ENCODE results near the gene FRYL.

DNA sequence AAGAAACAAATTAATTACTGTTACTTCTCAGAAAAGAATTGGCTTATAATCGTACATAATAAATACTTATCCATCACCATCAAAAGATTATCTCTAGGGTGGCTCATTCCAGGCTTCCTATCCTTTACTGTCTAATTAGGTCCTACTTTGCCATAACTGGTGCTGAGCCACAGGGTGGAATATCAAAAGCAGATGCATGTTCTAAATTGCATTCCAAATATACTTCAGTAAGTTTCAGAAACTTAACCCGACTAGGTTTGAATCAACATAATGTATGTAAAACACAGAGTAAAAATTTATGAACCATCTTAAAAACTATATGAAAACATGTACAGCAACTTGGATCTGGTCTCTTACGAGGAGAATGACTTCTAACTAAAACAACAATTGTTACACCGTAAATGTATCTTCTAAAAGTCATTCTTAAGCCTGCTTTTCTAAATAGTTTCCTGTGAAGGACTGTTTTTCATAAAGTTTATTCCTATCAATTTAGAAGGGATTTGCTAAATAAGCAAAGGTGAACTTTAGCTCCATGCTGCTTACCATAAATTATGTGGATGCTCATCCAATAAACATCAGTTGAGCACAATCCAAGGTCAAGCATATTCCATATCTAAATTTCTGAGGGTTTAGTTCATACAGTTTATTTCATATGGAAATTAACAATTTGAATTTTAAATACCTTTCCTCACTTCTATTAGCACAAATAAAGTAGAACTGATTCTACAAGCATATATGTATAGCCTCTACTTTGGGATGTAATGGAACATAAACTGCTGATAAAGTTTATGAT lies 276.6 kb downstream of the FRYL start:
- no peak for TF ChIP-seq POLR2A (IDR thresholded peaks at IDR 0.05)
- TF ChIP-seq, protein P1, sequence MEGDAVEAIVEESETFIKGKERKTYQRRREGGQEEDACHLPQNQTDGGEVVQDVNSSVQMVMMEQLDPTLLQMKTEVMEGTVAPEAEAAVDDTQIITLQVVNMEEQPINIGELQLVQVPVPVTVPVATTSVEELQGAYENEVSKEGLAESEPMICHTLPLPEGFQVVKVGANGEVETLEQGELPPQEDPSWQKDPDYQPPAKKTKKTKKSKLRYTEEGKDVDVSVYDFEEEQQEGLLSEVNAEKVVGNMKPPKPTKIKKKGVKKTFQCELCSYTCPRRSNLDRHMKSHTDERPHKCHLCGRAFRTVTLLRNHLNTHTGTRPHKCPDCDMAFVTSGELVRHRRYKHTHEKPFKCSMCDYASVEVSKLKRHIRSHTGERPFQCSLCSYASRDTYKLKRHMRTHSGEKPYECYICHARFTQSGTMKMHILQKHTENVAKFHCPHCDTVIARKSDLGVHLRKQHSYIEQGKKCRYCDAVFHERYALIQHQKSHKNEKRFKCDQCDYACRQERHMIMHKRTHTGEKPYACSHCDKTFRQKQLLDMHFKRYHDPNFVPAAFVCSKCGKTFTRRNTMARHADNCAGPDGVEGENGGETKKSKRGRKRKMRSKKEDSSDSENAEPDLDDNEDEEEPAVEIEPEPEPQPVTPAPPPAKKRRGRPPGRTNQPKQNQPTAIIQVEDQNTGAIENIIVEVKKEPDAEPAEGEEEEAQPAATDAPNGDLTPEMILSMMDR (IDR thresholded peaks at IDR 0.05), result no peak
- no peak for TF ChIP-seq POLR2AphosphoS5 (IDR thresholded peaks at IDR 0.05)
